Activated T-helper 2 cell treated with anti-CD3 and anti-CD28 coated beads, Interferon-gamma antibody, Interleukin-2, Interleukin-4, amounts not matched to agents 10 μg/mL and 5 μg/mL and 100 μg/mL, durations not matched to agents 14 hours and 24 hours and 36 hours (primary cell): ENCODE measurements around the gene RPL22. TPM values are rescaled to one million over a fixed set of nuclear protein-coding genes. Genes with fewer than 3 reads are reported as not detected.

Experiments
- DNase-seq: peaks from one replicate; pipeline ENCODE4 v3.0.0; 2021; ENCODE audit warnings: low spot score
- H3K27ac Mint-ChIP-seq: one replicate; pipeline ENCODE4 v1.8.0; 2021; ENCODE audit warnings: mixed read lengths
- H3K27me3 Mint-ChIP-seq: one replicate; pipeline ENCODE4 v1.8.0; 2021; ENCODE audit warnings: low read depth, mixed read lengths
- H3K36me3 Mint-ChIP-seq: one replicate; pipeline ENCODE4 v1.8.0; 2021; ENCODE audit warnings: low read depth, mixed read lengths
- H3K4me1 Mint-ChIP-seq: one replicate; pipeline ENCODE4 v1.8.0; 2021; ENCODE audit warnings: low read depth, mixed read lengths
- H3K4me3 Mint-ChIP-seq: one replicate; pipeline ENCODE4 v1.8.0; 2021; ENCODE audit warnings: low read depth, mild to moderate bottlenecking, moderate library complexity, mixed read lengths
- H3K9me3 Mint-ChIP-seq: one replicate; pipeline ENCODE4 v1.8.0; 2021; ENCODE audit warnings: mixed read lengths
- intact Hi-C: fragments of 100-400 bp; cut with micrococcal nuclease; formaldehyde crosslinking; loops from one replicate; pipeline ENCODE4 v1.15.1; 2023
- total RNA-seq: library from RNA; stranded (reverse); gene quantifications from 2 replicates; pipeline ENCODE4 v1.2.3, GENCODE V29; 2022

RPL22 gene
- 473 and 533 TPM in 2 replicates for total RNA-seq

- Mint-ChIP-seq H3K36me3 (peaks cover 33% of the 10 kb centered on the region), H3K27ac (peak within 1 kb of the TSS; percentile 94), H3K9me3 (no peaks in the 10 kb centered on the region), H3K4me1 (peaks cover 29% of the 10 kb centered on the region), H3K4me3 (peak within 1 kb of the TSS; percentile 98), H3K27me3 (no peaks in the 10 kb centered on the region)
- intact Hi-C loops: loop anchor here (2.0 to 5.0 kb wide), 4 partner anchors 38 to 207 kb away; partner anchors contain the start of genes ACOT7, ICMT and NPHP4
- peak; percentile 97 for DNase-seq
Measured at GRCh38 chr1:6199298-6200187, at the start of gene RPL22. Gene RPL22 (minus strand): TSS chr1:6199595. CDS start chr1:6199573, 22 bp downstream.

- intact Hi-C loops: loop anchor here (5.0 kb wide), 2 partner anchors 94 to 174 kb away; partner anchors contain the start of gene ESPN
- peaks cover 4% of the 10 kb centered on the region for H3K4me1 Mint-ChIP-seq
- no peak overlapping the region for H3K27ac Mint-ChIP-seq
- no peaks in the 10 kb centered on the region for H3K9me3 Mint-ChIP-seq
- H3K36me3 Mint-ChIP-seq: no peaks in the 10 kb centered on the region
- no peak for DNase-seq
- no peak overlapping the region for H3K4me3 Mint-ChIP-seq
- H3K27me3 Mint-ChIP-seq: peaks cover 55% of the 10 kb centered on the region
Measured at GRCh38 chr1:6248161-6248776, 48.9 kb upstream of the RPL22 start.

GRCh38 chr1:6247651-6248050 lies 48.3 kb upstream of the RPL22 start:
- Mint-ChIP-seq H3K9me3 (no peaks in the 10 kb centered on the region), H3K4me3 (no peak overlapping the region), H3K27ac (no peak overlapping the region), H3K27me3 (peaks cover 59% of the 10 kb centered on the region), H3K4me1 (peaks cover 4% of the 10 kb centered on the region), H3K36me3 (no peaks in the 10 kb centered on the region)
- intact Hi-C loops: loop anchor here (2.0 to 5.0 kb wide), 3 partner anchors 95 to 191 kb away; partner anchors contain the start of gene ESPN
- no peak for DNase-seq

GRCh38 chr1:6246497-6247467 lies 47.4 kb upstream of the RPL22 start:
- Mint-ChIP-seq H3K9me3 (no peaks in the 10 kb centered on the region), H3K4me3 (peak overlapping the region; percentile 42), H3K36me3 (no peaks in the 10 kb centered on the region), H3K27me3 (peaks cover 57% of the 10 kb centered on the region), H3K27ac (no peak overlapping the region), H3K4me1 (peaks cover 4% of the 10 kb centered on the region)
- peak; percentile 70 for DNase-seq
- intact Hi-C loops: loop anchor here (1.0 to 5.0 kb wide), 4 partner anchors 96 to 192 kb away; partner anchors contain the start of gene ESPN

DNA sequence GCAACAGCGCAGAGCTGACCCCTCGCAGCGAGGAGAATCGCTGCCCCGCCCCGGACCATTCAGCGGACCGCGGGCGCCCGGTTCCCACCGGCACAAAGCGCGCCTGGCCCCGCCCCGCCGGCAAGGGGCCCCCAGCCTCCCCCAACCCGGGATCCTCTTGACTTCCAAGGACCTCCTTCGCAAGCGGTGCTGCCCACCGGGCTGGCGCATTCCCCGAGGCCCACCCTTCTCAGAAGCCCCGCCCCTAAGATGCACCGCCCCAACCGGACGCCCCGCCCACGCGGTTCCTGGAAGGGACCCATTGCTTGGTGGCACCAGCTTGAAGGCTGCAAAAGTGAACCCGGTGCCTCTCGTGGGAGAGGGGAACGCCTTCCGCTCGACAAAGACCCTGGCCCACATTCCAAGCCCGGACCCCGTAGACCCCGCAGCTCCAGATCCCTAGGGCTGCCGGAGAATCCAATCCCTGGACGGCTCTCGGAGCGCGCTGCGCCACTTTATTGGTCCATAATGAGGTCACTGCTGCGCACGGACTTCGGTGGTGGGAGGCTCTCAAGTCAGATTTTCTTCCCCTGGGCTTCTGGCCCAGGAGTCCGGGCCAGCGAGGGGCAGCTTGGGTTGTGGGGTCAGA lies 46.6 kb upstream of the RPL22 start:
- no peaks in the 10 kb centered on the region for H3K36me3 Mint-ChIP-seq
- DNase-seq: peak; percentile 39
- H3K27ac Mint-ChIP-seq: no peak overlapping the region
- peaks cover 62% of the 10 kb centered on the region for H3K27me3 Mint-ChIP-seq
- peaks cover 7% of the 10 kb centered on the region for H3K4me1 Mint-ChIP-seq
- H3K9me3 Mint-ChIP-seq: no peaks in the 10 kb centered on the region
- H3K4me3 Mint-ChIP-seq: peak overlapping the region; percentile 42
- intact Hi-C loops: loop anchor here (1.0 to 5.0 kb wide), 4 partner anchors 96 to 193 kb away; partner anchors contain the start of gene ESPN

DNA sequence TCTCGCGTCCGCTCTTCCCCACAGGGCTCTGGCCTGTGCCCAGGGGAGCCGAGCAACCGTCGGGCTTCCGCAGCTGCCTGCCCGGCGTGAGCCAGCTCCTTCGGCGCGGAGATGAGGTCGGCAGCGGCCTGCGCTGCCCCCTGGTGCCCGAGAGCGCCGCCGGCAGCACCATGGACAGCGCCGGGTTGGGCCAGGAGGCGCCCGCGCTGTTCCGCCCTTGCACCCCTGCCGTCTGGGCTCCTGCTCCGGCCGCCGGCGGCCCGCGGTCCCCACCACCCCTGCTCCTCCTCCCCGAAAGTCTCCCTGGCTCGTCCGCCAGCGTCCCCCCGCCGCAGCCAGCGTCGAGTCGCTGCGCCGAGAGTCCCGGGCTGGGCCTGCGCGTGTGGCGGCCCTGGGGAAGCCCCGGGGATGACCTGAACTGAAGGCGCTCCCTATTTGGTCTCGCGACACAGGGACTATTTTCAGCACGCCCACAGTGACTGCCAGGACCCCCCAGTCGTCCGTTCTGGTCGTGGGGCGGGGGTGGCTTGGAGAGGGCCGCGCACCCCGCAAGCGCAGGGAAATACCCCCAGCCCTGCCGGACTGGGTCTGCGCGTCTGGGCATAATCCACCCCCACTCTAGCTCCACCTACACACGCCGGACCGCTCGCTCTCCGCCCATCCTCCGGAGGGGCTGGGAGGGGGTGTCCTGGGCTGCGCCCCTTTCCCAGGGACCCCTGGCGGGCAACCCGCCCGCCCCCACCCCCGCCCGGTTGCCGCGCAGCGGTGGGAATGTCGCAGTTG lies 45.9 kb upstream of the RPL22 start:
- Mint-ChIP-seq H3K36me3 (no peaks in the 10 kb centered on the region), H3K27ac (no peak overlapping the region)
- intact Hi-C loops: loop anchor here (5.0 kb wide), 2 partner anchors 97 to 177 kb away; partner anchors contain the start of gene ESPN

GRCh38 chr1:6244401-6245049 lies 45.1 kb upstream of the RPL22 start:
- H3K4me3 Mint-ChIP-seq: no peak overlapping the region
- H3K9me3 Mint-ChIP-seq: no peaks in the 10 kb centered on the region
- intact Hi-C loops: loop anchor here (5.0 kb wide), 2 partner anchors 98 to 178 kb away; partner anchors contain the start of gene ESPN
- H3K27ac Mint-ChIP-seq: no peak overlapping the region
- H3K36me3 Mint-ChIP-seq: no peaks in the 10 kb centered on the region
- no peak for DNase-seq
- H3K27me3 Mint-ChIP-seq: peaks cover 64% of the 10 kb centered on the region
- peaks cover 7% of the 10 kb centered on the region for H3K4me1 Mint-ChIP-seq

More for the DNA sequence above, 45.9 kb upstream of the RPL22 start:
- peaks cover 62% of the 10 kb centered on the region for H3K27me3 Mint-ChIP-seq
- DNase-seq: peak; percentile 76
- H3K9me3 Mint-ChIP-seq: no peaks in the 10 kb centered on the region
- H3K4me3 Mint-ChIP-seq: no peak overlapping the region
- H3K4me1 Mint-ChIP-seq: peaks cover 7% of the 10 kb centered on the region

GRCh38 chr1:6243993-6244392 lies 44.6 kb upstream of the RPL22 start, which contains the start of gene HES3:
Gene HES3 (plus strand): TSS chr1:6244179. CDS start chr1:6244366, 187 bp downstream.
- peaks cover 7% of the 10 kb centered on the region for H3K4me1 Mint-ChIP-seq
- DNase-seq: no peak
- peaks cover 69% of the 10 kb centered on the region for H3K27me3 Mint-ChIP-seq
- intact Hi-C loops: no loop called here
- H3K36me3 Mint-ChIP-seq: no peaks in the 10 kb centered on the region
- H3K9me3 Mint-ChIP-seq: no peaks in the 10 kb centered on the region
- no peak within 1 kb of the TSS for H3K4me3 Mint-ChIP-seq
- H3K27ac Mint-ChIP-seq: no peak within 1 kb of the TSS

GRCh38 chr1:6243053-6243834 lies 43.8 kb upstream of the RPL22 start:
- intact Hi-C loops: no loop called here
- Mint-ChIP-seq H3K9me3 (no peaks in the 10 kb centered on the region), H3K36me3 (no peaks in the 10 kb centered on the region), H3K27ac (no peak overlapping the region), H3K4me3 (no peak overlapping the region), H3K27me3 (peaks cover 69% of the 10 kb centered on the region), H3K4me1 (peaks cover 7% of the 10 kb centered on the region)
- DNase-seq: no peak
